Esophagus (tissue), 2 donors: ENCODE measurements around the gene HTRA3. TPM values are rescaled to one million over a fixed set of nuclear protein-coding genes. Genes with fewer than 3 reads are reported as not detected.

Experiments used
- H3K27ac ChIP-seq, 2 donors: one replicate each; pipeline ENCODE4 v1.5.1; 2013; ENCODE audit warnings: low read depth in 2 of 2, mild to moderate bottlenecking in 2 of 2, inconsistent platforms in 1 of 2, low read length in 1 of 2, moderate library complexity in 1 of 2
- H3K27me3 ChIP-seq, 2 donors: one replicate each; pipeline ENCODE4 v1.6.1; 2013; ENCODE audit warnings: low read length in 2 of 2, control low read depth in 1 of 2, mild to moderate bottlenecking in 1 of 2; ENCODE audit not compliant: insufficient read depth in 2 of 2, control insufficient read depth in 1 of 2
- H3K36me3 ChIP-seq, 2 donors: one replicate each; pipeline ENCODE4 v1.6.1; 2013; ENCODE audit warnings: low read length in 1 of 2; ENCODE audit not compliant: control insufficient read depth in 2 of 2, insufficient read depth in 2 of 2
- H3K4me1 ChIP-seq, 2 donors: one replicate each; pipeline ENCODE4 v1.6.1; 2013; ENCODE audit warnings: low read length in 1 of 2; ENCODE audit not compliant: control insufficient read depth in 2 of 2, insufficient read depth in 2 of 2
- H3K4me3 ChIP-seq, 2 donors: one replicate each; pipeline ENCODE4 v1.5.1; 2013; ENCODE audit warnings: low read length in 2 of 2, mild to moderate bottlenecking in 2 of 2, low read depth in 1 of 2, moderate library complexity in 1 of 2
- H3K9me3 ChIP-seq, 2 donors: one replicate each; pipeline ENCODE4 v1.6.1; 2013; ENCODE audit warnings: mild to moderate bottlenecking in 2 of 2, low read depth in 1 of 2, low read length in 1 of 2, moderate library complexity in 1 of 2; ENCODE audit not compliant: control insufficient read depth in 2 of 2, insufficient read depth in 1 of 2
- WGBS, 2 donors: extraction: QIAGEN DNeasy Blood & Tissue Kit; methylation state at CpG; one replicate each; pipeline ENCODE4 v1.1.7; 2013; 5-methylcytosine and 5-hydroxymethylcytosine counted together
- polyA plus RNA-seq, 2 donors: library from polyadenylated mRNA; stranded (reverse); fragments of 200-250 nt; gene quantifications; one replicate each; pipeline ENCODE4 v1.2.3, GENCODE V29; 2013
- donor health status: healthy with polysubstance abuse.
- donor health status: Bipolar disorder and iron deficiency.

HTRA3 gene
- polyA plus RNA-seq, 2 donors, result 1.4 to 3.4 TPM

GRCh38 chr4:8306511-8307021 is 37.0 kb downstream of the HTRA3 start:
- no peak overlapping the region for H3K27ac ChIP-seq

GRCh38 chr4:8307121-8307520 is 37.6 kb downstream of the HTRA3 start:
- 81 to 87% methylated on average over 11 of the region's 11 CpGs for WGBS, 2 donors
- Histone ChIP-seq H3K27ac (no peak overlapping the region), H3K27me3 (no peaks in the 10 kb centered on the region), H3K4me1 (peaks cover 0 to 3% of the 10 kb centered on the region in 2 donors), H3K36me3 (no peaks in the 10 kb centered on the region), H3K4me3 (no peak overlapping the region), H3K9me3 (peaks cover 0 to 2% of the 10 kb centered on the region in 2 donors)

More at GRCh38 chr4:8306511-8307021, 37.0 kb downstream of the HTRA3 start:
- WGBS, 2 donors, result 38 to 46% methylated on average over 16 of the region's 16 CpGs
- no peaks in the 10 kb centered on the region for H3K36me3 ChIP-seq
- no peak overlapping the region for H3K4me3 ChIP-seq
- H3K4me1 ChIP-seq, result peaks cover 0 to 3% of the 10 kb centered on the region in 2 donors
- H3K27me3 ChIP-seq, result no peaks in the 10 kb centered on the region
- peaks cover 0 to 4% of the 10 kb centered on the region in 2 donors for H3K9me3 ChIP-seq

GRCh38 chr4:8307714-8308113 is 38.2 kb downstream of the HTRA3 start:
- Histone ChIP-seq H3K4me3 (no peak overlapping the region), H3K9me3 (peaks cover 0 to 2% of the 10 kb centered on the region in 2 donors), H3K27ac (no peak overlapping the region), H3K36me3 (no peaks in the 10 kb centered on the region), H3K27me3 (no peaks in the 10 kb centered on the region), H3K4me1 (peaks cover 0 to 3% of the 10 kb centered on the region in 2 donors)
- WGBS, 2 donors, result 87 to 94% methylated on average over 7 of the region's 7 CpGs

GRCh38 chr4:8308144-8308543 is 38.6 kb downstream of the HTRA3 start:
- no peak overlapping the region for H3K27ac ChIP-seq
- H3K4me1 ChIP-seq, result peaks cover 0 to 3% of the 10 kb centered on the region in 2 donors
- no peaks in the 10 kb centered on the region for H3K36me3 ChIP-seq
- WGBS, 2 donors, result 92 to 94% methylated on average over 9 of the region's 9 CpGs
- no peaks in the 10 kb centered on the region for H3K27me3 ChIP-seq
- H3K4me3 ChIP-seq, result no peak overlapping the region
- peaks cover 0 to 2% of the 10 kb centered on the region in 2 donors for H3K9me3 ChIP-seq

- no peak overlapping the region for H3K4me3 ChIP-seq
- peaks cover 0 to 3% of the 10 kb centered on the region in 2 donors for H3K4me1 ChIP-seq
- H3K9me3 ChIP-seq, result peaks cover 0 to 2% of the 10 kb centered on the region in 2 donors
- 63 to 70% methylated on average over 24 of the region's 24 CpGs for WGBS, 2 donors
- no peaks in the 10 kb centered on the region for H3K36me3 ChIP-seq
- H3K27me3 ChIP-seq, result no peaks in the 10 kb centered on the region
- H3K27ac ChIP-seq, result no peak overlapping the region
These were observed 39.6 kb downstream of the HTRA3 start for GRCh38 chr4:8308856-8309771.

- 80 to 82% methylated on average over 10 of the region's 10 CpGs for WGBS, 2 donors
- peaks cover 1 to 4% of the 10 kb centered on the region in 2 donors for H3K4me1 ChIP-seq
- no peak overlapping the region for H3K27ac ChIP-seq
- H3K36me3 ChIP-seq, result no peaks in the 10 kb centered on the region
- no peaks in the 10 kb centered on the region for H3K27me3 ChIP-seq
- peaks cover 0 to 2% of the 10 kb centered on the region in 2 donors for H3K9me3 ChIP-seq
- H3K4me3 ChIP-seq, result no peak overlapping the region
These were observed 40.8 kb downstream of the HTRA3 start for GRCh38 chr4:8310306-8310705.

GRCh38 chr4:8311101-8312068 is 41.8 kb downstream of the HTRA3 start:
- Histone ChIP-seq H3K4me1 (peaks cover 6 to 12% of the 10 kb centered on the region in 2 donors), H3K27ac (no peak overlapping the region), H3K9me3 (peaks cover 0 to 2% of the 10 kb centered on the region in 2 donors), H3K36me3 (no peaks in the 10 kb centered on the region), H3K4me3 (no peak overlapping the region), H3K27me3 (no peaks in the 10 kb centered on the region)
- 72 to 75% methylated on average over 13 of the region's 13 CpGs for WGBS, 2 donors

- Histone ChIP-seq H3K27ac (no peak overlapping the region), H3K27me3 (no peaks in the 10 kb centered on the region), H3K36me3 (no peaks in the 10 kb centered on the region), H3K4me3 (no peak overlapping the region), H3K9me3 (peaks cover 0 to 2% of the 10 kb centered on the region in 2 donors), H3K4me1 (peaks cover 6 to 12% of the 10 kb centered on the region in 2 donors)
- WGBS, 2 donors, result 90 to 92% methylated on average over 3 of the region's 3 CpGs
These were observed 42.5 kb downstream of the HTRA3 start for GRCh38 chr4:8312069-8312445.

GRCh38 chr4:8312976-8313375 is 43.4 kb downstream of the HTRA3 start:
- H3K4me3 ChIP-seq, result no peak overlapping the region
- H3K4me1 ChIP-seq, result peaks cover 6 to 12% of the 10 kb centered on the region in 2 donors
- H3K36me3 ChIP-seq, result no peaks in the 10 kb centered on the region
- H3K27me3 ChIP-seq, result no peaks in the 10 kb centered on the region
- H3K9me3 ChIP-seq, result peaks cover 0 to 2% of the 10 kb centered on the region in 2 donors
- H3K27ac ChIP-seq, result no peak overlapping the region
